COLO829 (cell line): ENCODE measurements around the gene RAB3C.

Experiments
- DNase-seq: peaks from one replicate; pipeline ENCODE4 v3.0.0; 2012; ENCODE audit warnings: low spot score

The RAB3C gene

DNA sequence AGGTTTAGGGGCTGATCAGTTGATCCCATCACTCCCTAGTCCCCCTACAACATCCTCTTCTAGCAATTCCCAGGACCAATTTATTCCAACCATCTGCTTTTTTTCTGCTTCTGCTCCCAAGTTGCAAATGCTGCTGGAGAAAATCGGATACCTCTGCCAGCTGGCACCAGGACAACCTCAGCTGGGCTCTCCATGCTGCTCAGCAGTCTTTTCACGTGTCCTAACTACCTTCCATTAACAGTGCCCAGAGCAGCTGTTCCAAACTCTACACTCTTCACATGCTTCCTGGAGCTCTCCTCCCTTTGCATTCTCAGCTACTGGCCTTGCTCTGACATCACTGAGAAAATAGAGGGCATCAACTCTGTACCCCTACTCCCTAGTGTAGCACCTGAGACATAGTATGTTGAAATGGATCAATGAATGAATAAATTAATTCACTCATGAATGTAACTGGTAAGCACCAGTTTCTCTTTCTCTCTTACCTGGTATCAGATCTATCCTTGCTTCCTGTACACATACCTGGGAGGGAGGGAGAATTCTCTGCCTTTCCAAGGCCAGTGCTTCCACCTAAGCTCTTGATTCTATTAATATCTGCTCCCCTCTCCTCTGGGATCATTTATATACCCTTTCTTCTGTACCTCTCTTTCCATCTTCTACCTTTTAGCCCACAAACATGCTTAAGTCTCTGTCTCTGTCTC, 191.0 kb downstream of the RAB3C start:
- no peak for DNase-seq

DNA sequence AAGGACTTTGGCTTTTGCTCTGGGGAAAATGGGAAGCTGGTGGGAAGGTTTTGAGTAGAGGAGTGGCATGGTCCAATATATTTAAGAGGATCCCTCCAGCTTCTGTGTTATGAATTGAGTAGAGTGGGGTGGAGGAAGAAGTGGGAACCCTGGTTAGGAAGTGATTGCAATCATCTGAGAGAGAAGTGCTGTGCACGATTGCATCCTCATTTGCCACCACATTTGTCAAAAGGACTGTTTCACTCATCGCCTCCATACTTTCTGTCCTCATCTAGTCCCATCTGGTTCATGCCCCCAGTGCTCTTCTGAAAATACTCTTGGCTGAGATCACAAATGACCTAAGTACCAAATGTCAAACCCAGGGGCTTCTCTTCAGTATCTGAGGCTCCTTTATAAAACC, 192.1 kb downstream of the RAB3C start:
- no peak for DNase-seq

DNA sequence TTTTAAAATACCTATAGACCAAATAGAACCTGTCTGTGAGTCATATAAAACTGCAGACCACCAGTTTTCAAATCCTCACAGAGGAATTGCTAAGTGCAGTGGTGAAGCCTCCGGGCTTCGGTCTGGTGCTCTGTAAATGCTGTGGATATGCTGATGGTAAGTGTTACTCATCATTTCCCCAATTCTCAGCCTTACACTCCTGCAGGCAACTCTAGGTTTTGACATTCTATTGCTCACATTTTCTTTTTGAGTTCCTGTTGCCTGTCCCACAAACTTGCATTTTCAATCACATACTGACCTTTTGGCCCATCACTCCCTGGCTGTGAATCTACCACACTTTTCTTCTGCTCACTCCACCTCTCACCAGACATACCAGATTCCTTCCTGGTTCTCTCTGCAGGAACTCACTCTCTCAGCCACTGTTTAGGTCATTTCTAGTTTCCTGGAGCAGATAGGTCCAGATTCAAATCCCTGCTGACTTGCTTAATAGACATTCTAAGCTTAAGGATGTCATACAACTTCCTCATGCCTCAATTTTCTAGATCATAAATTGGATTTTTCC, 192.9 kb downstream of the RAB3C start:
- no peak for DNase-seq

DNA sequence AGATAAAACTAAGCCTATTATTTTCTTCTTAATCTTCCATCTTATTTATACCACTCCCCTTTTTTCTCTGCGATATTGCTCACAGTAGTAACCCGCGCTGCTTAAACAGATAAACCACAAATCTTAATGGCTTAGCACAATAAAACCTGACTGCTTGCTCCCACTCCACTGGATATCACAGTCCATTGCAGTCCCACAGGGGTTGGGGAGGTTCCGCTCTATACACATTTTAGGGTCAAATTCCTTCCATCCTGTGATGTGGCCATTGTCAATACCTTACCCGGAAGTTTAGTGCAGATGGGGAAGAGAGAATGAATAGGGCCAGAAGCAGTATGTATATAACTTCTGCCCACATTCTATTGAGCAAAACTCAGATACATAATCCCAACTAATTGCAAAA, 193.7 kb downstream of the RAB3C start:
- DNase-seq, result no peak

DNA sequence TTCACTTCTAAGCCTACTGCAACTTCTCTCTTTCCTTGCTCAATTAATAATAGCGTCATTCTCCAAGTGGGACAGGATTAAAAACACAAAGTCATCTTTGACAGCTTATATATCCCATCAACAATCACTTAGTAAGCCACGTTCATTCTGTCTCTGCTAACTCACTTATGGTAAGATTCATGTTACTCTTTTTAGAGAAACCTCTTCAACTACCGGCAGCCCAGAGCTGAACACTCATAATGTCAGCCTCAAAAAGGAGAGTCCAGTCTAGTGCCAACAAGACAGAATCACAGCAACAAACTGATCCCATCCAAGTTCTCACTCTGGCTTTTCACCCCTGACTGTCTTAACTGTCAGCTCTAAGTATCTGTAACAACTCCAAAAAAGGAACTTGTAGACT, 196.0 kb downstream of the RAB3C start:
- no peak for DNase-seq

DNA sequence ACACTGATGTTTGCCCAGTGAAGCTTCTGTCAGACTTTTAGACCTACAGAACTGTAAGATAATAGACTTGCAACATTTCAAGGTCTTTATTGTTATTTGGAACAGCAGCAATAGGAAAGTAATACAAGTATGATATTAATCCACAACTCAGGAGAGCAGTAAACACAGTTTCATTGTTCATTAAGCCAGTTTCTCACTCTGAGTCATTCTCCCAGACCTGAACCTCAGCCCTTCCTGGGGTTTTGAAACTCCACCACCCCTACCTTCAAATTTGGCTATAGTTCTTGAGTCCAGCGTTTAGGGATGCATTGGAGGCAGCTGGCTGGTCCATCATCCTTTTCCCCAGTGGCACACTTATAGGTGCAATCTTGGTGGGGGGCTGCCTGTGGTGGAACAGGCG, 203.2 kb downstream of the RAB3C start:
- DNase-seq, result no peak

DNA sequence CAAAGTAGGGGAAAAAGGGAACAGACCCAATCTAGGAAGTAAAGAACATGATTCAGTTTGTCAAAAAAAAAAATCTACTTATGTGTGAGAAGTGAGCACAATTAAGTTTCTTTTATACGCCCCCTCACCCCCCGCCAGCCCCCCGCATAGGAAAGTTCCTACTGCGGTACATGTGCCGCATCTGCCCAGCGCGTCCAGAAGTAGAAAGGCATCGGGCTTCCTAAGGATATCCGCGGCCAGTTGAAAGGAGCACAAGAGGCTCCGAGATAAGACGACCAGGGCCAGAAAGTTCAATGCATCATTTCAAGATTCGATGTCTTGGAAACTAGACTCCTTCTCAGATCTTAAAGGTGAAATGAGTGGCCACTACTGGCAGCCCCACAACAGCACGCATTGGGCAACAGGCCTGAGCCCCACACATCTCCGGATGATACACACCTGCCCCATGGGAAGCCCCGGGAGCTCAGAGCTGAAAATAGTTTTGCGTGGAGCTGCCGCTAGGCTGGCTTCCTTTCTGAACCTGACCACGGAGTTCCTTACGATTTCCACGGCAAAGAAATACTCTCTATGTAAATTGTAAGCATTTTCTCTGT, 203.9 kb downstream of the RAB3C start:
- DNase-seq, result no peak

DNA sequence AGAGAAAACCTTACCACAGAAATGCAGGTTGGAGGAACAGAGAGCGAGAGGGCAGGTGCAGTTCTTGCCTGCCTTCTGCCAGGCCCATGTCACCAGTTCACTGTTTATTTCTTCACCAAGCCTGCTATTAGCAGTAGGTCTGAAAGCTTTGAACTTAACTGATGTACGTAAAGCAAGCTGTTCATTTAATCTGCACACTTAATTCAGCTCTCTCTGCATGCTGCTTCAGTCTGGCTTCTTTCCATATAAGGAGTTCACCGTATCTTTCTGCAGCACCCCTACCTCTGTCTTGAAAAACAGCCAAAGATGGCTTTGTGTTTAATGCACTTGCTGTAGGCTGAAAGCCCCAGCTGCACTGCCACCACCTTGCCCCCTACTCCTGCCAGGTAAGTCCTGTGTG, 205.1 kb downstream of the RAB3C start:
- DNase-seq, result no peak

DNA sequence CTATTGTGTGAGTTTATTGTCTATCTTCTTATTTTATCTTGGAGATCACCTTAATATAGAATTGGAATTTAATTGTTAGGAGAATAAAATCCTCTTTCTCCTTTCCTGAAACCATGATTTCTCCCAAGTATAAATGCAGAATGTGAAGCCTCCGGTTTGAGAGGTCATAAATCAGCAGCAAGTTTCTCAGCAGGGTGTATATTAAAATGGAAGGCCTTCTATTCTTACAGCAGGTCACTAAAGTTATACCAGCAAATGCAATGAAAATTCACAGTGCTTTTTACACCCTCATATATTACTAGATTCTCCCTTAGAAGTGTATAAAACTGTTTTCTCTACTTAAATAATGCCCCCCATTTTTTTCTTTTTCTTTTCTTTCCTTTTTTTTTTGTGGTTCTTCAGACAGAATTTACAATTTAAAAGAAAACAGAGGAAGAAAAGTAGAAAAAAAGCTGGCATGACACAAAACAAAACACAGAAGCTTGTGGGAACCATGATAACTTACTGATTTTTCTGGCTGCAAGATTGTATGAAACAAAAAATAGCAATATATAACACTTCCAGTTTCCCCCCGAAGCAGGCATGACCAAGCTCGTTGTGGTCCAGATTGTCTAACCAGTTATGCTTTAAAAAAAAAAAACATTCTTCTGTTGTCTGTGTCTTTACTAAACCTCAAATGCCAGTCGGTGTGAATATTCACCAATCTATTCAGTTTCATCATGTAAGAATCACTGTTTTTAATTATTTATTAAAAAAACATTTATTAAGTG, 211.2 kb downstream of the RAB3C start:
- DNase-seq, result no peak

DNA sequence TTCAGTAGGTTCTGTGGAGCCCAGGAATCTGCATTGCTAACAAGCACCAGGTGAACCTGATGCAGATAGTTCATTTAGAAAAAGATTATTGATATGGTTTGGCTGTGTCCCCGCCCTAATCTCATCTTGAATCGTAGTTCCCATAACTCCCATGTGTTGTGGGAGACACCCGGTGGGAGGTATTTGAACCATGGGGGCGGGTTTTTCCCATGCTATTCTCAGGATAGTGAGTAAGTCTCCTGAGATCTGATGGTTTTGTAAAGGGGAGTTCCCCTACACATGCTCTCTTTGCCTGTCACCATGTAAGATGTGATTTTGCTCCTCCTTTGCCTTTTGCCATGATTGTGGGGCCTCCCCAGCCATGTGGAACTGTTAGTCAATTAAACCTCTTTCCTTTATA, 212.0 kb downstream of the RAB3C start:
- DNase-seq, result no peak

DNA sequence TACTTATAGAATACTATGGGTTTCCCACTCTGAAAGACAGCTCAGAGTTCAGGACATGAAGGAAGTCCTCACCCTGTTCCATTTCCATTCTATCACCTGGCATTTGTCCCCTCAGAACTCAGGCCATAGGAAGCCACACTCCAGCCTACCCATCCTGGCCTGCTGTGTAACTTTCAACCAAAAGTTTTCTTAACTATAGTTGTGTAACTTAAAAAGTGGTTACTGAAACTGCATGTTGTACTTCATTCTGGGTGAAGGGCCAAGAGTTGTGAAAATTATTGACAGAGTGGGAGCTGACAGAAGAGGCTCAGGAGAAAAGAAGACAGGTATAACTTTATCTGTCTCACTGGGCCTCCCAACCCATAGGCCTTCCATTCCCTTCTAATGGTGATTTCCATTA, 212.5 kb downstream of the RAB3C start:
- DNase-seq, result no peak

DNA sequence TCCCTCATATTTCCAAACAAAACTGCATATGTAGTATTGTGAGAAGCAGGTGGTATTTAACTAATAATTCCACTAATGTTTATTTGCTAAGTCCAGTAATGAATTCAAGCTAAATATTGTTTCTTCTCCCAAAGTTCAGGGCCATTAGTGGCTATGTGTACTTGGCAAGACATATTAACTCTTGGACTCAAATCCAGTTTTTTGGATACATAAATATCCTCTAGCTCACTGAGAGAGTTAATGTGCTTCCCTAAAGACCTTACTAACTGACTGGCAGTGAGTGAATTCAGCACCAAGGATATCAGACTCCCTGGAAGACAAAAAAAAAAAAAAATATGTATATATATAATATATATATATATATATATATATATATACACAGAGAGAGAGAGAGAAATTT, 214.1 kb downstream of the RAB3C start:
- DNase-seq, result no peak

DNA sequence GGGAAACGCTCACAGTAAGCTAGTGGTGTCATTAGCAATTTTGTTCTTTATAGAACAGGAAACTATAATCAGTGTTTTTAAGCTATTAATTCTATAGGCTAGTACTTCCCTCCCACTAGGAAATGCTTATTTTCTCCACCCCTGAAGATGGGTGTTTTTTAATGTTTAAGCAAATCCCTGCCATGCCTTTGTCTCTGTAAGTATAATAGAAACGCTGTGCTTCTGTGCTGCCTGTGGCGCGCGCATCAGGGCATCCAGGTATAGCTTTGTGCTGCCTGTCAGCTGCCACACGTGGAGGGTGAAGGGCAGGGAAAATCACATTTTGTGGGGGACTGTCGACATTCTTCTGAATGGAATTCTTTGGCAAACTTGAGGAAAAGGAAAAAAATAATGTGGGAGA, 217.5 kb downstream of the RAB3C start:
- no peak for DNase-seq

DNA sequence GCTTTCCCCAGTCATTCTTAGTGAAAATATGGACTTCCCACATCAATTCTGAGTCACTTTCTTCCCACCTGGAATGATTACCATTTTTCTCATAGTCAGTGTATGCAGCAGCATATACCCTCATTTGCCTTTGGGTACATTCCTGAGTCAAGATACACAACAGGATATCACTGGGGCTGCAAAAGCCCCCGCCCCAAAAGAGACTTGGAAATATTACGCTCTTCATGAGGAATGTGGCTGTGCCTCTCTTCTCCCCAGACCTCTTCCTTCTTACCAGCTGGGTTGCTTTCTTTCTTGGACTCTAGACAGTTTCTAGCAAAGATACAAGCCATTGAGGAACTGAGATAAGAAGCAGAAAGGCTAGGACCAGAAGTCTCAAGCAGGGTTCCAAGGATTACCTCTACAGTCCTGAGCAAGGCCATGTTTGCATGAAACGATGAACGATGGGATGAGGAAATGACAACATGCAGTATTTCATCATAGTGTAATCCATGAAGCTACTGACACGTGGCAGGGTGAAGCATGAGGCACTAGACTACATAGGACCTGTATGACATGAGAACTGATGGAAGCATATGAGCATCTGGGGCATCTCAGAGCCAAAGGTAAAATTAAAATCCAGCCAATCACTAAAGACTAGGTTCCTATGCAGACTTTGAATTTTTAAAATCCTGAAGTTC, 218.1 kb downstream of the RAB3C start:
- no peak for DNase-seq

DNA sequence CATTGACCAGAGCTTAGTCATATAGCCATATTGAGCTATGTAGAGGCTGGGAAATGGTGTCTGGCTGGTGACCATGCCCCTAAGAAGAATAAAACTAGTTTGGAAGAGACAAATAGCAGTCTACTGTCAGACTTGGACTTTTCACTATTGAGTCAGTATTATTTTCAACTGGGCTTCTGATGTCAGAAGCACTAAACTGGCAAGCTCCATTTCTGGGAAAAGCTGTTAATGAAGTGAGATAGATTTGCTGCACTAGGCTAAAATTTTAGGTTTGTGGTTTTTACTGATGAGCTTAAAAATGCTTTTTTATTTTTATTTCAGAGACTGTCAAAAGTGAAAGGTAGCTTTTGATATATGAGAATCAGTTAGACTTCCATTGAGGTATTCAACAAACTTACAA, 220.2 kb downstream of the RAB3C start:
- no peak for DNase-seq

DNA sequence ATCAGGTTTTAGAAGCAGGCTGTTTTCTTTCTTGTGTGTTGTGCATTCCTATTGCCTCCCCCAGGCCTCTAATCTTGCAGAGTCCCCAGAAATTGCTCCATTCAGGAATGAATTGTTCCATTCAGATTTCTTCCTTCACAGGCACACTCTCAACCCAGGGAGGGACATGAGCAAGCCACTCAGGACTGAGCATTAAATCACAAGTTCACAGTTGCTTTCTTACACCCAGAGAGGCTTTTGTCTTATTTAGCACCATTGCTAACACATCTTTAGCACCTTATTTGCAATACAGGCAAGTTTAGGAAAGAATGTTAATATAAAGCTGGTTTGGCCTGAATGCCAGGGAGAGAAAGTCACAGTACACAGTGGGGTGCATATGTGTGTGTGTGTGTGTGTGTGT, 221.4 kb downstream of the RAB3C start:
- no peak for DNase-seq

DNA sequence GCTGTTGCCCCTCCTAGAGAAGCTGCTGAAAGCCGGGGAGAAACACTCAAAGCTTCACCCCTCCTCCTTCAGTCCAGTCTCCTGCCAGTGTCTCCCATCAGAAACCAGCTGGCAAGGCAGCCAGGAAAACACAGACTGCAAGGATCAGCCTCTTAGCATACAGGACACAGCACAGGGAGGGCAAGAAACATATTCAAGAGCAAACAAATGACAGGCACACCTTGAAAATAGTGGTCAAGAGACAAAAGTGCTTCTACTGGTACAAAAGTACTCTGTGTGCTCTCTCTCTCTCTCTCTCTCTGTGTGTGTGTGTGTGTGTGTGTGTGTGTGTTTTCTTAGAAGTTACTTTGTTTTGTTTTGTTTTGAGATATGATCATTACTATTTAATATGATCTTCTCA, 227.2 kb downstream of the RAB3C start:
- no peak for DNase-seq

DNA sequence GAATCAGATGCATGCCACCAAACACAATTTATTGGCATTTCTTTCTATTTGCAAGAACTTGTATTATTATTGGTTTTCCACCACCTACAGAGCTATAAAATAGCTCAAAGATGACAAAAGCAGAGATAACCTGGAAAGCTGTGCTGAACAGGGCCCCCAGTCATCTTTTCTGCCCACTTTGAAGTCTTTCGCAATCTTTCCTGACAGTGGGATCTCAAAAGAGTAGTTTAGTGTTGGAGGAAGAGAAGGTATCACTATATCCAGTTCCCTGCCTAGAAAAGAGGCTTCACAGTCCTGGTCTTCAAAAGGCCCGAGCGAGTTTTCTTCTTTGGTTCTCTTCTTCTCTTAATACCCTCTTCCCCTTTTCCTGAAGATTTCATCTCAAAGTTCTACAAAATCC, 231.0 kb downstream of the RAB3C start:
- DNase-seq, result no peak

DNA sequence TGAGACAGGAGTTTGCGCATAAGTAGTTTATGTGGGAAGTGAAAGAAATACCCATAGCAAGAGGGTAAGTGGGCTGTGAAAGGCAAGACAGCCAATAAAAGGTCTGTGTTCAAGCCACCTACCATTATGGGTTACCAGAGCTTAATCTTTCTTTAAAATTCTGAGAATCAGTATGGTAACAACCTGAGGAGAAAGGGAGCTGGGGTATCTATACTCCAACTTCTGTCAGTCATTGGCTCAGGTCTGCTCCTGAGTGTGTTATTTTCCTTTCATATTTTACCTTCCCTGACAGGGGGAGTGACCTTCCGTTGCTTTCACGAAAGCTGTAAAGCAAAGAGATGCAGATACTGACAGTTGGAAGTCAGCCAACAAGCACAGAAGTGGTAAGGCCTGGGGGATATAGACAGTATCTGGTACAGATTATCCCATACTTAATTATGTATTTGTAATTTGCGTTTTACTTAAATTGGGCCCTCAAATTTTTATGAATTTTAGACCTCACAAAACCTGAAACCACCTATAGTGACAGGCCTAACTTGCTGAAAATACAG, 233.4 kb downstream of the RAB3C start:
- DNase-seq, result no peak

DNA sequence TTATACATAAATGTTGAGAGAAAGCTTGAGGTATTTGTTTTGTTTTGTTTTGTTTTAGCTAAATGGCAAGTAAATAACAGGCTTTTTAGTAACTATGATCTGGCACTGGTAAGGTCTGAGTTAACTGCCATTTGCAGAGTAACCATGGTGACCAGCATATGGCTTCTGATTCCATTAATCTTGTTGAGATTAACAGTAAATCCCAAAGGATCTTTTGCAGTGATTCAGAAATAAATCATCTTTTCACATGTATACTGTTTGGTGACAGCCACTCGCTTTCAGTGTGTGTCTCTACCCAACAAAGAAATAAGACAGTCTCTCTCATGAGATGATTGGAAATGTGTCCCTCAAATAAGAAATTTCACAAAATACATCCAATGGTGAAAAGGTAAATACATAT, 235.6 kb downstream of the RAB3C start:
- DNase-seq, result no peak

DNA sequence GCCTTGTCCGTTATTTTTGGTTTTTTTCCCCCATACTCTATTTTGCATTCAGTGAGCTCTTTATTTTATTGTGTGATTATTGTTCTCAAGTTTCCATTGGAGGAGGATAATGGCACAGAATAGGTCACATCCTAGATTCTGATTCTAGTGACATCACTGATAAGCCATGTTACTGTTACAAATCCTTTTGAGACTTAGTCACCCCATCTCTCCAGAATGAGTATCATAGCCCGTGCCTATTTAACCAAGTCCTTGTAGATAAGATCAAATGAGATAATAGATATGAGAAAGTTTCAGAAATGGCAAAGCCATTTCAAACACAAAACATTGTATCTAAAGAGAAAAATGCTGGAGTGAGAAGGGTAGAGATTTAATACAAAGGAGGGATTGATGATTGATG, 242.6 kb downstream of the RAB3C start:
- DNase-seq, result no peak

DNA sequence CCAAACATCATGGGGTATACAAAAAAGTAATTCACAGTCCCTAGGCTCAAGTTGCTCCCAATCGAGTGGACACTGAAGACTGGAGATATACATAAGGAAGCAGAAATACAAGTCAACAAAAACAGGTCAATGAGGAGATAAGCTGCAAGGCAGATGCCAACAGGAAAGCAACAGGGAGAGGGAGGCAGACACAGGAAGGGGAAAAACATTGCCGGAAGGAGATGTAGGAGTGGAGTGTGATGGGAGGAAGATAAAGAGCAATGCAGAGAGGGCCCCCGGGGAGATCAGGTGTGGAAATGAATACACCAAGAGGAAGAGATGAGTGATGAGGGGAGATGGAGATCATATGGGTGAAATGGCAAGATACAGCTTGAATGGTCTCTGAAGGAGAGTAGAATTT, 243.0 kb downstream of the RAB3C start:
- no peak for DNase-seq
